NOMO-1 (cell line): ENCODE measurements around the gene ATP5F1E.
A peak's percentile ranks its signal among the peaks of the same experiment; 100 is the strongest.

ENCODE experiments used
- DNase-seq, 2 experiments: peaks; one replicate each; lab custom pipeline; 2025; ENCODE audit not compliant: unreplicated experiment in 2 of 2; lab: John Stamatoyannopoulos, UW

The ATP5F1E gene

DNA sequence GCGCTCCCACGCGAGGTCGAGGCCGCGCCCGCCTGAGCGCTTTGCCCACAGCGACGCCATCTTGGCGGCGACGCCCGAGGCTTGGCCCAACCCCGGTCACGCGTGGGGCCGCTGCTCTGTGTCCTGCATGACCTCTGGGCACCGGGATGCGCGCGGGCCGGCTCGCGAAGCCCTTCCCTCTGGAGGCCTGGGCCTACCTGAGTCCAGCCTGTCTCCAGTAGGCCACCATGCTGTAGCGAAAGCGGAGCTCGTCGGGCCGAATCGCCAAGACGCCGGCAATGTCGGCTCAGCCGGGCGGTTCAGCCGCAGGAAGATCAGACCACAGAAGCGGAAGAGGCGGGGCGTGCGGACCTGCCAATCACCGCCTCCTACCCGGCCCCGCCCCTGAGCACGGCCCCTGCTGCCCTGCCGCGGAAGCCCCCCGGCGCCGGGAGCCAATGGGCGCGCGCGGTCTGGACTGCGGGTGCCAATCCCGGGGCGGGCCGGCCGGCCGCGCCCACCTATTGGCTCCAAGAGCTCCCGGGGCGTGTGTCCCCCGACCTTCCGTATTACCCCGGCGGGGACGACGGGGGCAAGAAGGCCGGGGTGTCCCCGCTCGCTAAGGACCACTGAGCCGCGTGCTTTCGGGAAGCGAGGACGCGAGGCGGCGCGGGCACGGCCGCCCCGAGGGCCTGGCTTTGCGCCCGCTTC lies at the start of gene ATP5F1E:
Gene ATP5F1E, minus strand, starts transcription at position 313 of the 690 bp plus-strand sequence. Its CDS starts 84 bp downstream, at position 229.
- peak; percentile 96 to 99 for DNase-seq

DNA sequence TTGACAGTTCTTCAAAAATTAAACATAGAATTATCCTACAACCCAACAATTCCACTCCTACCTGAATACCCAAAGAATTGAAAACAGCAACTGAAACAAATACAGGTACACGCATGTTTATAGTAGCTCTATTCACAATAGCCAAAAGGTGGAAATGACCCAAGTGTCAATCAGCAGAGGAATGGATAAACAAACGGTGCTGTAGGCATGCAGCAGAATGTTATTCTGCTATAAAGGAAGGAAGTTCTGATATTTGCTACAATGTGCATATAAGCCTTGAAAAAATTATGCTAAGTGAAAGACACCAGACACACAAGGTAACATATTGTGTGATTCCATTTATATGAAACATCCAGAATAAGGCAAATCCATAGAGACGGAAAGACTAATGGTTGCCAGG lies 48.9 kb upstream of the ATP5F1E start:
- DNase-seq, result no peak

DNA sequence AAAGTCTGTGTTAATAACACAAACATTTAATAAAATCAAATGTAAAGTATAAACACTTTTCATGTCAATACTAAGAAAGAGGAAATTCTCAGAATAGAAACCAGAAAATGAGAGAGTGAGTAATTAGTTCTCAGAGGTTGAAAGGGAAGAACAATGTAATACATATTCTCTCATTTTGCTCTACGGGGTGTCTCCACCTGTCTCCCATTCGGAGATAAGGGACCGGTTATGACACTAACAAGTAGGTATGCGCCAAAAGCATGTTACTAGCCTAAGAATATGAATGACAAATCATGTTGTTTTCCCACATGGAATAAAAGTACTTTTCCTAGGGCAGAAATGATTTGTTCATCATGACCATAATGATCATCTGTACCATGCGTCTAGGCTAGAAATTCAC lies 46.1 kb upstream of the ATP5F1E start:
- peak in 1 of 2 experiments; percentile 53 for DNase-seq

DNA sequence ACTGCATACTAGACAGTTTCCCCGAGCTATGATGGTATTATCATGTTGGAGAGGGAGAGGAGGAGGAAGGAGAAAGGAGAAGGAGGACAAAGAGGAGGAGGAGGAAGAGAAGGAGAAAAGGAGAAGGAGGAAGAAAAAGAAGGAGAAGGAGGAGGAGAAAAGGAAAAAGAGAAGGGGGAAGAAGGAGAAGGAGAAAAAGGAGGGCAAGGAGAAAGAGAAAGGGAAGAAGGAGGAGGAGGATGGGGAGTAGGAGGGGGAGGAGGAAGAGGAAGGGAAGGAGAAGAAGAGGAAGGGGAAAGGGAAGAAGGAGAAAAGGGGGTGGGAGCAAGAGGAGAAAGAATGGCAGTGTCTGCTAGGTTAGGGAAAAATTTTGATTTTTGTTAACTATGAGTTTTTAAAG lies 45.6 kb upstream of the ATP5F1E start:
- DNase-seq, result no peak

DNA sequence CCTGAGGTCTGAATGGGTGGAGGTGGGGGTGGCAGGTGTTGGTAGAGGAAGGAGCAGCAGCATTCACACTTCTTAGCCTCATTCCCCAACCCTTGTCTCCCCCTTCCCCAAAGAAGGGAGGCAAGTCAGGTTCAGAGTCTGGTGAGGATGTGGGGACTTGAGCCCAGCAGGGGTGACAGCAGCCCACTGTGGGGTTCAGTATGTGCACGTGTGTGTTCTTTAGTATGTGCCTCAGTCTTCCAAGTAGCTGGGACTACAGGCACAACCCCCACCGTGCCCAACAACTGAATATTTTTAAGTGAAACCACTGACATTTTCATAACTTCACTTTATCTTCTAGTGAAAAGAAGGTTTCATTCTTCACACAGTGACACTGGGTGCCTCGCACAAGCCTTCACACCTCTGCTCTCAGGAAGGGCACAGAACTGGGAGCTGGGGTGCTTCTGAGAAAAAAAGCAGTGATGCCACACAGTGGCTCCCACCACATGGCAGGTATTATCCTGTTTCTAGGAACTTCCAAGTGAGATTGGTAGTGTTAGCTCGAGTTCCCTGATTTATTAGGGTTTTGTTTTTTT lies 43.9 kb upstream of the ATP5F1E start:
- no peak for DNase-seq

DNA sequence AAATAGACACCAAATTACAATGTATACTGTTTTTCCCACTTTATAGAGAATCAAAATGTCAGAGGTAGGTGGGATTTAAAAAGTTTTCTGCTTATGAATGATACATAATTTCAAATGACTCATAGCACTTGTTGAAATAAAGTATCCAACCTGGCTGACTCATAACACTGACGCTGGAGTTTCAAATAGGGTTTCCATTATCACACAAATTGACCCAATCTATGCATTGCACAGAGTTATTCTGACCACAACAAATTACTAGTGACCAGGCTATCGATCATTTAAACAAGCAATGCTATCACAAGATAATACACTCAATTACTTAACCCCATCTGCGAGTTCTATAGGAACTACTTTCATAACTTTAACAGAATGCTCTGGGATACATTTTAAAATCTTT lies 42.3 kb upstream of the ATP5F1E start:
- DNase-seq, result no peak

DNA sequence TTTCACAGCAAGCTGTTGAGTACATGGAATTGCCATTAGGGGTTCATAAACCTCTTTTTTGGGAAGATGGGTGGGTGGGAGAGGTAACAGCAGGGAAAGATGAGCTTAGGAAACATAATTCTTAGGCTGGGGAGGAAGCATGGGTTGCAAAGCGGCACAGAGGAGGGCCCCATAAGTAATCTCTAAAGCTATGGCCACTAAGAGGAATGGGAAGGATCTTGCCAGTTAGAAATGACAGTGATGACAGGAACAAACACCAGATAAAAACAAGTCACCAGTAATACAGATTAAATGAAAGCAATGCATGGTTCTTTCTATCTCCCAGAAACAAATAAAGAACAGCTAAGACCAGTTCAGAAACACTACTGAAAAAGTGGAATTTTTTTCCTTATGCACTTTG lies 41.4 kb upstream of the ATP5F1E start:
- DNase-seq, result no peak

DNA sequence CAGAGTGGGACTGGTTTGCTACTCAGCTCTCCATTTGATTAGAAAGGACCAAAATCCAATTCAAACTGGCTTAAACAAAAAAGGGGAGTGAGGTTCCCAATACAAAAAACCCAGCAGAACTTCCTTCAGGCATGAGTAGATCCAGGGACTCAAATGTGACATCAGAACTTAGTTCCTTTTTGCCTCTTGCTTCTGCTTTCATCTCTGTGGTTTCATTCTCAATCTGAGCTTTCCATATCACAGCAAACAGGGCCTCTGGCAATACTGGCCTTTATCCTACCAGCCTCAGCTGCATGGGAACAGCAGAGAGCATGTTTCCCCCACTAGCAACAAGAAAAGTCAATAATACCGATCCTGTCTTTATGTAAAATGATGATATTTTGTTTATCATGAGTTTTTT lies 39.1 kb upstream of the ATP5F1E start:
- peak in 1 of 2 experiments; percentile 24 for DNase-seq

DNA sequence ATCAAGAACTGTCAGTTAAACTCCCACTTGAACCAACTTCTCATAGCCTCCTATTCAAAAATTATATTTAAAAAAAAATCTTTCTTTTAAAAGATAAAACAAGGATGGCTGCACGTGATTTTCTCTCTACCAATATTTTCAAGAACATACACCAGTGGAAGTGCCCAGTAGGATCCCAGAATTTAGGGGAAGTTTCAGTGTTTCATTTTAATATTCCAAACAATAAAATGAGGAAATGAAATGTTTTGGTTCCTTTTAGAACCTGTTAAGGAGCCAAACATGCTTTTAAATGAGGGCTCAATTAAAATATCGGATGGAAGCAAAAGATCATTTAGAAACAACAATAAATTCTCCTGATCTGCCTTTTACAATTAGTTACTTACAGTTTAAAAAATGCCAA lies 36.9 kb upstream of the ATP5F1E start:
- DNase-seq, result no peak

DNA sequence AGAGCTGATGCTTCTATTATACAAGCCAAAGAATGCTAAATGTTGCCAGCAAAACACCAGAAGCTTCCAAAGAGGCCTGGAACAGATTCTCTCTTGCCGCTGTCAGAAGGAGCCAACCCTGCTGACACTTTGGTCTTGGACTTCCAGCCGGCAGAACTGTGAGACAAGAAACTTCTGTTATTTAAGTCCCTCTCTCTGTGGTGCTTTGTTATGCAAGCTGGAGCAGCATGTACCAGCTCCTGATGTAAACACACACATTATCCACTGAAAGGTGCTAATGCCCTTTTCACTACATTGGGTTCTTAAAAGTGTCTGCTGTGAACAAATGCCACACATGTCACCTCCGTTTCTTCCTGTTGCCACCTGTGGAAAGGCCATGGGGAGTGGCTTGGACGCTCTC lies 36.4 kb upstream of the ATP5F1E start:
- no peak for DNase-seq

DNA sequence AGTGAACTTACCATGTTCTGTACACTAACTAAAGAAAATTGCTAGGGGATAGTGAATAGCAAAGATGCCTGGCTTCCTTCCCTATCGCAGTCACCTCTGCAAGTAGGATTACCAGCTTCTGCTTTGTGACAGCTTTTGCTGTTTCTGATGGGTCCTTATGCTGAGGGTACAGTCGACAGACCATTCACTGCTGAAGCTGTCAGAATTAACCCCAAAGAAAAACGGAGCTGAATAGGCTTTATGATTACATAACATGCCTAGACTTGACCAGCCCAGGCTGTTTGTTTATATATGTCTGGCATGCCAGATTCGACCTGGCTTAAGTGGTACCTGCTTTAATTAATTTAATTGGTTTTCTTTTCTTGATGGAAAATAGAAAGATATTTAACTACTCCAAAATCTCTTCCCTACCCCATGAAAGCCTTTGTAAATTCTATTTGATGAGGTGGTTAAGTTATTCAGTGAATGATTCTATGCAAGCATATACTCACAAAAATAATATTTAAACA lies 32.1 kb upstream of the ATP5F1E start:
- no peak for DNase-seq

DNA sequence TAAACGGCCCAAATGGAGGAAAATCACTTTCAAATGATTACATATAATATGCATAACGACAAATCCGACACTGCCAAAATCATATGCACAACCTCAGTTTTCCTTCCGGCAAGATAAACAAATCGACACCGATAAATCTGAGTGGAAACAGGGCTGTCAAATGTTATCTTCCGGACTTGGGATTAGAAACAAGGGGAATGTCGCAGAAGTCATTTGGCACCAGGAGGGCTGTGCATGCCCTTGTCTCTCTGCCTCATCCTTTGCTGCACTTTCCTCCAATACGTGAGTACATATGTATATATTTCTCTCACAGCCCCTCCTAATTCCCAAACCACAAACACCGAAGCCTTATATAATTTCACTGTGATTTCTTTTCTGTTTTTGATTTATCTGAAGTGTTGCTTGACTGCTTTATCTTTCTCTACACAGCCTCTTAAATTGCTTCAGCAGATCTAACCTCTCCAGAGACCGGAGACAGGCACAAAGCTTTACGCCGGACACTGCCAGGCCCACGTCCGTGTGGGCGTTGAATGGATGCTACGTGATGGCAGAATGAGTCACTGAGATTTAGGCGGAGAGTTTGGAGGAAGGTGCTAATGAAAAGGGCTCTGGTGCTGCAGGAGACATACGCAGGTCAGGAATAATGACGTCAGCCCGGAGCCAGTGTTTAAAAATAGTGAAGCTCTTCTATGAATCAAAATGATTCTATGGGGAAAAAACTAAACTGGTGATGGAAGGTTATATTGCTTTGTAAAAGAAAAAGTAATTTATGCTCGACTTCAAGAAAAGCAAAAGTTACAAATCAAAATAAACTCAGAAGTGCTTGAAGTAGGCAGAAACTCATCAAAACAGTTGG lies 31.5 kb upstream of the ATP5F1E start:
- DNase-seq, result no peak

DNA sequence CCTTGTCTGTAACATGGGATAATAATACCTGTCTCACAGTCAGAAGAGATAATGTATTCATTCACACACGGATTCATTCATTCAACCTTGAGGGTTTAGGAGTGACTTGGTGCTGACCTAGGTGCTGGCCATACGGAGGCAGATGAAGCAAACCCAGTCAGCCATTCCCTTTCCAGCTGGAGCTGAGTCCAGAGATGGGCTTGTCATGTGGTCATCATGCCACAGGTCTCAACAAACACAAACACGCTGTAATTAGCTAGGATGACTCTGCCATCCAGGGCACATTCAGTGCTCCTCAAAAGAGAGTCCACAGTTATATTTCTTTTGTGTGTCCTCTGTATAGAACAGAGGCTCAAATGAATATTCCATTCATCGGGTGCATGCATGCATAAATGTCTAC lies 29.9 kb upstream of the ATP5F1E start:
- DNase-seq, result no peak

DNA sequence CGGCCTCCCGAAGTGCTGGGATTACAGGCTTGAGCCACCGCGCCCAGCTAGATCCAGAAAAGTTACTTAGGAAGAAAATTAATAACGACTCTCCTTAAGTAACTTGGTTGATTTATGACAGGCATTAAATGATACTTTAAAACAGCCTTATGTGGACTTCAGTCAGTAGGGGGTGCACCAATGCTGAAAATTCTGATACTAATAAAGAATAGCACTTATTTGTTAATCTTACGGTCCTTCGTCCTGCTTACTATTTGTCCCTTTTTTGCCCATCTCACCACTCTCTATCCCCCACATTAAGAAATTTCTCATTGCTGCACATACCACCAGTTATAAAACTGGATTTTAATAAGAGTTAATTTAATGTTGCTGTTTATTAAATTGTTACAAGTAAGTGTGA lies 23.2 kb upstream of the ATP5F1E start:
- no peak for DNase-seq

DNA sequence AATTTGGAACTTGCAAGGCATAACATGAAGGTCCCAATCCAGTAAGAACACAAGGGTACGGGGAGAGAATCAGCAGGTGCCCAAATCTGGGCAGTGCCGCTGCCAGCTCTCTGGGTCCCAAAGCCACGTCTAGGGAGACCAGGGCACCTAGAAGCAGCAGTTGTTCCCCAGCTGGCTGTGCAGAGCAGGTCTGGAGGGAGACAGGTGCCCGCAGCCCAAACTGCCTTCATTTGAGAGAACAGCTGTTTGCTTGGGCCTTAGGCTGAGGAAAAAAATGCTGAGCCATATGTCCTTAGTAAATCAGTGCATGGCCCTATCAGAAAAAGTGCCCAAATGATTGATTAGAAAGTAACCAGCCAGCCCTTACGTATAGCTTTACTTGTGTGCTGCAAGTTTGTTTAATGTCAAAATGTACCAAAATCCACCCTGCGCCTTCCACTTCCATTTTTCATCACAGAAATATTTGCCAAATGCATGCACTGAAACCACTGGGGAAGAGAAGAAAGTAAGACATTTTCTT lies 19.6 kb upstream of the ATP5F1E start:
- no peak for DNase-seq

DNA sequence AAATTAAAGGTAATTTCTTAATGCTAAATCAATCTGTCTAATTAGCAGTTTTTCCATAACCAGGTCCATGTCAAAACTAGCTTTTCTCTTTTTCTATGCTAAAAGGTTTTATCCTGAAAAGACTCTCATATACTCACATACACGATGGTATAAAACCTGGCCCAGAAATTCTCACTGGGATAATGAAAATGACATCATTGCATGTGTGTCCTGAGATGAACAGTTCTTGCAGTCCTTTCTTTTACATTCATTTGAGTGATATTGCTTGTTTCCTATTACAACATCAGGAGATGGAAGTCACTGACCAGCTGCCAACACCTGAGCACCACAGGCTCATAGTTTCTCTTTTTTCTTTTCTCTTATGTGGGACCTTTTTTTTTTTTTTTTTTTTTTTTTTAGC lies 18.3 kb upstream of the ATP5F1E start:
- DNase-seq, result no peak

DNA sequence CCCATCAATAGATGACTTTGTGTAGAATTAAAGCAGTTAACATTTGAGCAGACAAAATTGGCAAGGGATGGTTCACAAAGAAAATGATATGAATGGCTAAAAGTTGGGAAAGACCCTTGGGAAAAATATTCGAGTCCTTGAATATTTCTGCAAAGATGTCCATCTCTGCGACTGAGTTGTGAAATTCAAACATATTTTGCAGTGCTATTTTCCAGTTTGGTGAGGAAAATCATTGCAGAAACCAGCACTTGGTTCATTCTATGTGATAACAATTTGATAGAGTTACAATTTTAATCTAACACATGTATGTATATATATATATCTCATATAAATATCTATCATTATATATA lies 16.5 kb upstream of the ATP5F1E start:
- DNase-seq, result no peak

DNA sequence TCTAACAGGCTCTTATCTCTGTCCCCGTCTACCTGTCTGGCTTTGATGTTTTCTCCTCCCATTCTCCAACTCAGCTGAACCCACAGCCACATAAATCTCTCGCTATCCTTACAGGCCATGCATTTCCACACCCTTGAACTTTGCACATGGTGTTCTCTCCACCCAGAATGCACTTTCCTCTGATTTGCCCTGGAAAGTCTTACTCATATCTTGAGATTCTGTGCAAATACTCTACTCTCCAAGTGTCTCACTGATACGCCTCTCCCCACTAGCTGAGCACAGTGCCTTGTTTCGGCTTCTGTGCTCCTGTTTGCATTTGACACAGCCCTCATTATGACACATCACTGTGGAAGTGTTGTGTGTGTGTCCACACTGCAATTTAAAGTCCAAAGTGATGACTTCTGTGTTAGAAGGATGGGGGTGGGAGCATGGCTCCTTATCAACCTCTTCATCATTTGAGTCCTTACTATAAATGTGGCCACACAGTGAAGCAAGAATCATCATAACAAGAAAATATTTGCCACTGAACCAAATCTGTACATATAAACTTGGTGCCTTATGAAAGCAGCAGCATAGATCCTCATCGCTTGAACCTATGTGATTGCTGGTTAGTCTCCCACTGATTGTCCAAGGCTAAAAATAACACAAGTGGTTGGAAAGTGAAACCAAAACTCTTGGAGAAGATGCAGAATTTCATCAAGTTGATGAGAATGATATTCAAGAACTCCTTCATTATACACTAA lies 16.0 kb upstream of the ATP5F1E start:
- no peak for DNase-seq

DNA sequence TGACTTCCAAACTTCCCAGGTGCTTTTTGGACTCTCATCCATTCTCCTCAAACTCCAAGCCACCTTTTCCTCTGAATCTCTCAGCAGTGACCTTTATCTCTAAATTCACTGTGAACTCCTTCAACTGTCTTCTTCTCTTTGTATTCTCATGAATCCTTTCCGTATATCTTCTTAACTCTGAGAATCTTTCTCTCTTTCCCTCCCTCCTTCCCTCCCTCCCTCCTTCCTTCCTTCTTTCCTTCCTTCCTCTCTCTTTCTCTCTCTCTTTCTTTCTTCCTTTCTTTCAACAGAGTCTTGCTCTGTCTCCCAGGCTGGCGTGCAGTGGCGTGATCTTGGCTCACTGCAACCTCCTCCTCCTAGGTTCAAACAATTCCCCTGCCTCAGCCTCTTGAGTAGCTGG lies 14.7 kb upstream of the ATP5F1E start:
- DNase-seq, result no peak

DNA sequence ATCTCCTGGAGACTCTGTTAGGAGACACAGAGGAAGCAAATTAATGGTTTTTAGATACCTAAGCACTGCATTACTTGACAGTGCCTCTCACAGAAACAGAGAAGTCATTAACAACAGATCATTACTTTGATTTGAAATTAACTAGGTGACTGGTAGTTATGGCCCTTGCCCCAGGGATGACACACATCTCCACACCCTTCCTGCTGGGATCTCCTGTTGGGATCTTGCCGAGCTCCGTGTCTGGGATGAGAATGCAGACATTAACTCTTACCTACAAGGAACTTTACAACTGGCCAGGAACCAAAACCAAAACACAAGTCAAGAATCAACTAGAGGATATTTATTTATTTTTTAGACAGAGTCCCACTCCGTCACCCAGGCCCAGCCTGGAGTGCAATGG lies 12.7 kb upstream of the ATP5F1E start:
- DNase-seq, result no peak

DNA sequence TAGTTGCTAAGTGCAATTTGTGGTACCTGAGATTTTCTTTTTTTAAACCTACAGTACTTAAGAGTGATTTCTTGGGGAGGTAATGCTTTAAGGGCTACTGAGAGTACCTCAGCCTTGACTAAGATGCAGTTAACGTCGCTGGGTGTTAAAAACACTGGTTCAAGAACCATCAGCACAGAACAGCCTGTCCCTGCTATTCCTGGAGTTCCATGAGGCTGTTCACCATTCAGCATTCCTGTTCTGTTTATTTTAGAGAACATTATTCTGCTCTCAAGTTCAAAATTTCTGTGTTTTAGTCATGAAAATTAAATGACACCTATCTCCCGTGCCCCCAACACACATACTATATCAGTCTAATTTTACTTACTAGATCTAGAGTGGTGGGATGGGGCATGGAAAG lies 12.2 kb upstream of the ATP5F1E start:
- DNase-seq, result no peak
